NT2/D1 (cell line): ENCODE data around the gene TPRG1L.

Source experiments
- SUZ12 ChIP-seq: IDR thresholded peaks from 2 replicates; pipeline ENCODE4 v1.6.1; 2011; ENCODE audit not compliant: insufficient read length, insufficient read depth; ENCODE audit errors: extremely low read depth
- YY1 ChIP-seq: IDR thresholded peaks from 2 replicates; pipeline ENCODE4 v1.6.1; 2011; ENCODE audit not compliant: insufficient read length, insufficient read depth

DNA sequence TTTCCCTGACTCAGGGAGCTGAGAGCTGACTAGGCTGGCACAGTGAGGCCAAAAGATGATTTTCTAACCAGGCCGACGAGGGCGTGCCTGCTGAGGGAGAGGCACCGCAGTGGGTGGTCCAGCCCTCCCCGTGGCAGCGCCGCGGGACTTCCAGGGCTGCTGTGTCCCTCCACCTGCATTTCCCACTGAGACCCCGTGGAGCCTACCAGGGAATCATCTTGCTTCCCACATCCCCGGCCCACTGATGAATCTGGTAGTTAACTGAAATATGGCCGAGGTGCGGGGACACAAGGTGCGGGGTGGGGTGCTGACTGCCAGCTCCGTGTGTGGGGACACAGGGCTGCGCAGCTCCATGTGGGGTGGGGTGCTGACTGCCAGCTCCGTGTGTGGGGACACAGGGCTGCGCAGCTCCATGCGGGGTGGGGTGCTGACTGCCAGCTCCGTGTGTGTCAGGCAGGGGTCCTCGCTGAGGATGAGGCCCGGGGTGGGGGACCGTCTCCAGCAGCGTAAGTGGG lies 14.6 kb downstream of the TPRG1L start:
- TF ChIP-seq YY1 (no peak), SUZ12 (no peak)
